PC-9 (cell line): Measurements from ENCODE around the gene CNNM4.

Experiments
- EZH2 ChIP-seq: fragments of 200-600 bp; sonication (generic); IDR thresholded peaks from 2 replicates; pipeline ENCODE4 v1.8.0; 2017; ENCODE audit warnings: antibody characterized with exemption, low read depth
- TF ChIP-seq, protein P1 (sequence below): fragments of 200-600 bp; sonication (generic); conservative IDR thresholded peaks from 2 replicates; pipeline ENCODE4 v1.6.1; 2017; ENCODE audit warnings: mixed run types, antibody characterized with exemption, mild to moderate bottlenecking, moderate library complexity

DNA sequence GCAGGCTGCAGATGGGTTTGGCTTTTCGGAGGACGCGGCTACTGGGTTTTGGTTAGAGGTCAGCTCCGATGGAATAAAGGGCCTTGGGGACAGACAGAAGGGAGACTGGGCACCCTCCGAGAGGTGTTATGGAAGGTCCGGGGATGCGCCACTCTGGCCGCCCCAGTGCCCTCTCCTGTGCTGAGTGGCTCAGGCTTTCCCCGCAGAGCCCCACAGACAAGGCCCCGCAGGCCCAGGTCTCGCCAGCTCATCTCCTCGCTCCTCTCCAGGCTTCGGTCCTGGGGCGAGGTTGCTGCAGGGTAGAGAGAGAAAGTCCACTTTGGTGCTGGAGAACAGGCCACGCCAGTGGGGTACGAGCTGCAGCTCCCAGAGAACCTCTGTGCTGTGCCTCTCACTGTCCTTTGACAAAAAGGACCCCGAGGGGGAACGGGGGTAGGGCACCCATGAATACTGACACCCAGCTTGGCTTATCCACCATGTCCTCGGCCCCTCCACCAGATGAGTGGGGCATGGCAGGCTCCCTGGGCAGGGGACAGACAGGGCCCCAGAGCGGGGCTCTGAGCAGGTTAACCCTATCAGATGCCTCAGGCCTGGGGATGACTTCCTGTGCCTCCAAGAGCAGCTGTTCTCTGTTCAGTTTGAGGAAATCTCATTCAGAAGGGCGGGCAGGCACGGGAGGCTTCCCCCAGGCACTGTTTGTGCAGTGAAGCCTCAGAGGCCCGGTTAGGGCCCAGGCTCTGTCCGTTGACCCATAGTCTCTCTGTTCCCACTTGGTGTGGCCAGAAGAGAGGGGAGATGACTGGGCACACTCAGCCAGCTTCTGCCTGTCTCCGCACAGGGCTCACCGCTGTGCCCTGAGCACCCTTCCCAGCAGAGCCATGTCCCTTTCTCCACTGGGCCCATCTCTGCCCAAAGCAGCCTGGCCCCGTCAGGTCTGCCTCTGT is 39.6 kb downstream of the CNNM4 start:
- TF ChIP-seq, protein P1, sequence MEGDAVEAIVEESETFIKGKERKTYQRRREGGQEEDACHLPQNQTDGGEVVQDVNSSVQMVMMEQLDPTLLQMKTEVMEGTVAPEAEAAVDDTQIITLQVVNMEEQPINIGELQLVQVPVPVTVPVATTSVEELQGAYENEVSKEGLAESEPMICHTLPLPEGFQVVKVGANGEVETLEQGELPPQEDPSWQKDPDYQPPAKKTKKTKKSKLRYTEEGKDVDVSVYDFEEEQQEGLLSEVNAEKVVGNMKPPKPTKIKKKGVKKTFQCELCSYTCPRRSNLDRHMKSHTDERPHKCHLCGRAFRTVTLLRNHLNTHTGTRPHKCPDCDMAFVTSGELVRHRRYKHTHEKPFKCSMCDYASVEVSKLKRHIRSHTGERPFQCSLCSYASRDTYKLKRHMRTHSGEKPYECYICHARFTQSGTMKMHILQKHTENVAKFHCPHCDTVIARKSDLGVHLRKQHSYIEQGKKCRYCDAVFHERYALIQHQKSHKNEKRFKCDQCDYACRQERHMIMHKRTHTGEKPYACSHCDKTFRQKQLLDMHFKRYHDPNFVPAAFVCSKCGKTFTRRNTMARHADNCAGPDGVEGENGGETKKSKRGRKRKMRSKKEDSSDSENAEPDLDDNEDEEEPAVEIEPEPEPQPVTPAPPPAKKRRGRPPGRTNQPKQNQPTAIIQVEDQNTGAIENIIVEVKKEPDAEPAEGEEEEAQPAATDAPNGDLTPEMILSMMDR = no peak
- TF ChIP-seq EZH2 = no peak
